SK-N-MC (cell line): Measurements from ENCODE around the gene ASTN2.

Experiments used
- EZH2 ChIP-seq: fragments of 200-600 bp; sonication (generic); IDR thresholded peaks from one replicate; pipeline ENCODE4 v1.6.1; 2017; ENCODE audit warnings: antibody characterized with exemption
- POLR2AphosphoS5 ChIP-seq: IDR thresholded peaks from 2 replicates; pipeline ENCODE4 v1.6.1; 2012; ENCODE audit warnings: mild to moderate bottlenecking, low read depth, low read length, borderline replicate concordance

DNA sequence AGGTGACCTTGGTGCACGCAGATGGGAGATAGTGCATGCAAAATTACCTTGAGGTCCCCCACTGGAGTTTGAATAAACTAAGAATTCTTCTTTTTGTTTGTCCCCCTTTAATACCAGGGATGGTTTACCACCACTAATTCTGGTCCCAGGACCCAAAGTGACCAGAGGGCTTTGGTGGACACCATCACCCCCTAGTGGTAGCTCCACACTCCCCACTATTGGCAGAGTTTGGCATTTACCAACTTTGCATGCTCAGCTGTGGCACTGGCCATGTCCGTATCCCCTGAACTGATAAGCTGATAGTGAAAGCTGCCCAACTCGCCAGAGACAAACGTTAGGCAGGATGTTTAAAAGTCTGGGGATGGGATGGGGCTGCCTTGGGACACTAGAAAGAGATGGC lies 3.3 kb downstream of the ASTN2 start:
- TF ChIP-seq EZH2 (no peak), POLR2AphosphoS5 (no peak)
